Stimulated activated CD4-positive, alpha-beta T cell treated with anti-CD3 and anti-CD28 coated beads, TNF-alpha, amount 100 ng/mL, for 48 hours (primary cell): ENCODE results near the gene CFAP68.

ENCODE experiments used
- DNase-seq, 3 donors: peaks; one replicate each; pipeline ENCODE4 v3.0.0-alpha.2; 2020; ENCODE audit warnings: low read depth in 3 of 3

CFAP68 gene

GRCh38 chr11:111878849-111879636 lies at the start of gene CFAP68, which contains the start of gene FDXACB1:
TSS of gene CFAP68 (plus strand) at chr11:111879541. CDS start at chr11:111879561, 20 bp downstream.
TSS of gene FDXACB1 (minus strand) at chr11:111879165. CDS start at chr11:111879132, 33 bp downstream.
- peak; percentile 88 to 93 (median 90) for DNase-seq

GRCh38 chr11:111833524-111833923 lies 45.8 kb upstream of the CFAP68 start:
- no peak for DNase-seq

- DNase-seq: no peak
These were observed 44.7 kb upstream of the CFAP68 start for GRCh38 chr11:111834432-111835163.

- no peak for DNase-seq
These were observed 43.7 kb upstream of the CFAP68 start for GRCh38 chr11:111835665-111836064.

GRCh38 chr11:111836162-111836561 lies 43.2 kb upstream of the CFAP68 start:
- DNase-seq: no peak

GRCh38 chr11:111836721-111837120 lies 42.6 kb upstream of the CFAP68 start:
- DNase-seq: no peak

- no peak for DNase-seq
These were observed 41.9 kb upstream of the CFAP68 start for GRCh38 chr11:111837366-111837891.

- DNase-seq: no peak
These were observed 41.3 kb upstream of the CFAP68 start for GRCh38 chr11:111838054-111838453.

- DNase-seq: no peak
These were observed 39.2 kb upstream of the CFAP68 start for GRCh38 chr11:111840143-111840542.

- peak; percentile 69 to 85 (median 75) for DNase-seq
These were observed 37.8 kb upstream of the CFAP68 start for GRCh38 chr11:111841370-111842053.

GRCh38 chr11:111843661-111844060 lies 35.7 kb upstream of the CFAP68 start:
- no peak for DNase-seq

- no peak for DNase-seq
These were observed 33.9 kb upstream of the CFAP68 start for GRCh38 chr11:111845276-111846028.

- DNase-seq: no peak
These were observed 33.3 kb upstream of the CFAP68 start for GRCh38 chr11:111846063-111846462.

- no peak for DNase-seq
These were observed 32.7 kb upstream of the CFAP68 start for GRCh38 chr11:111846636-111847035.

- DNase-seq: no peak
These were observed 29.7 kb upstream of the CFAP68 start for GRCh38 chr11:111849631-111850030.

GRCh38 chr11:111851067-111851466 lies 28.3 kb upstream of the CFAP68 start:
- DNase-seq: no peak

GRCh38 chr11:111851636-111852035 lies 27.7 kb upstream of the CFAP68 start:
- DNase-seq: no peak

GRCh38 chr11:111852103-111852502 lies 27.2 kb upstream of the CFAP68 start:
- no peak for DNase-seq

- no peak for DNase-seq
These were observed 23.8 kb upstream of the CFAP68 start for GRCh38 chr11:111855506-111855905.

- DNase-seq: no peak
These were observed 19.1 kb upstream of the CFAP68 start for GRCh38 chr11:111860257-111860656.

GRCh38 chr11:111870113-111870512 lies 9.2 kb upstream of the CFAP68 start:
- DNase-seq: no peak
